Ishikawa (cell line): ENCODE measurements around the gene ZNF787.

Source experiments
- CEBPB ChIP-seq: IDR thresholded peaks from 2 replicates; pipeline ENCODE4 v1.6.1; 2012
- CREB1 ChIP-seq: IDR thresholded peaks from 2 replicates; pipeline ENCODE4 v1.6.1; 2012; ENCODE audit warnings: low read depth
- EGR1 ChIP-seq: IDR thresholded peaks from 2 replicates; pipeline ENCODE4 v1.6.1; 2012
- EP300 ChIP-seq: IDR thresholded peaks from 2 replicates; pipeline ENCODE4 v1.6.1; 2012; ENCODE audit warnings: borderline replicate concordance
- FOXM1 ChIP-seq: IDR thresholded peaks from 2 replicates; pipeline ENCODE4 v1.6.1; 2012; ENCODE audit warnings: low read depth, borderline replicate concordance
- NFIC ChIP-seq: IDR thresholded peaks from 2 replicates; pipeline ENCODE4 v1.6.1; 2012
- RAD21 ChIP-seq: IDR thresholded peaks from 2 replicates; pipeline ENCODE4 v1.6.1; 2012; ENCODE audit warnings: low read depth
- TAF1 ChIP-seq: IDR thresholded peaks from 2 replicates; pipeline ENCODE4 v1.6.1; 2012; ENCODE audit warnings: low read depth, mild to moderate bottlenecking
- TCF12 ChIP-seq: IDR thresholded peaks from 2 replicates; pipeline ENCODE4 v1.6.1; 2012; ENCODE audit warnings: low read depth
- TEAD4 ChIP-seq: IDR thresholded peaks from 2 replicates; pipeline ENCODE4 v1.6.1; 2012
- YY1 ChIP-seq: IDR thresholded peaks from 2 replicates; pipeline ENCODE4 v1.6.1; 2012; ENCODE audit warnings: low read depth
- ZBTB7A ChIP-seq: IDR thresholded peaks from 2 replicates; pipeline ENCODE4 v1.6.1; 2012; ENCODE audit warnings: low read depth
- TF ChIP-seq, protein P1 (sequence below): IDR thresholded peaks from 2 replicates; pipeline ENCODE4 v1.6.1; 2012
- TF ChIP-seq, protein P2 (sequence below): IDR thresholded peaks from 2 replicates; pipeline ENCODE4 v1.6.1; 2012; ENCODE audit warnings: low read depth, mild to moderate bottlenecking
- TF ChIP-seq, protein P3 (sequence below): IDR thresholded peaks from 2 replicates; pipeline ENCODE4 v1.6.1; 2012

The ZNF787 gene

DNA sequence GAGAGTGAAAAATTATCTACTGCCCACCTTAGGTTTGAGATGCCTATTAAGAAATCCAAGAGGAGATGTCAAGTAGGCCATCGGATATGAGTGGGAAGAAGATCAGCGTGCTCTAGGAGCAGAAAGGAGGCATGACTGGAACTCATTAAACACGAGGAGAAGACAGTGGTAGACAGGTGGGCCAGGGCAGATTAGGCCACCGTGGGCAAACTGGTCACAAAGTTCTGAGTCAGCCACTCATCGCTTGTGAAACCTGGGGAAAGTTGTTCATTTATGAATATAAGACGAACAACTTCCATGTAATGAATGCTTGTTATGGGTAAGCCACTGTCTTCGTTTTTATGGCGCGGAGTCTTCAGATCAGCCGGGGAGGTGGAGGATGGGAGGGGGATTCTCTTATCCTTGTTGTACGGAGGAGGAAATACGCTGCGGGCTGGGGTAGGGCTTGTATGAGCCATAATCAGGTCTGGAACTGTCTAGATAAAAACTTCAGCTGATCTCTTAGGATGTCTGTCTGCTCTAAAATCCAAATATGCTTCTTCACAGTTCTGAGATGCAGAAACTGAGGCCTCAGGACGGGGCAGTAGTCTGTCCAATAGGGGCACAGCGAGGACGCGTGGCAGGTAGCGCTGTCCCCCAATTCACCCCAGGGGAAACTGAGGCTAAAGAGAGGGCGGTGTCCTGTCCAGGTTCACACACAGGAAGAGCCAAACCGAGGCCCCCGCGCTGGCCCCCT, 18.9 kb upstream of the ZNF787 start:
- no peak for TF ChIP-seq TAF1
- TF ChIP-seq ZBTB7A, result 0 out of 2 replicates have a peak, but pooled peaks have one; percentile 52

DNA sequence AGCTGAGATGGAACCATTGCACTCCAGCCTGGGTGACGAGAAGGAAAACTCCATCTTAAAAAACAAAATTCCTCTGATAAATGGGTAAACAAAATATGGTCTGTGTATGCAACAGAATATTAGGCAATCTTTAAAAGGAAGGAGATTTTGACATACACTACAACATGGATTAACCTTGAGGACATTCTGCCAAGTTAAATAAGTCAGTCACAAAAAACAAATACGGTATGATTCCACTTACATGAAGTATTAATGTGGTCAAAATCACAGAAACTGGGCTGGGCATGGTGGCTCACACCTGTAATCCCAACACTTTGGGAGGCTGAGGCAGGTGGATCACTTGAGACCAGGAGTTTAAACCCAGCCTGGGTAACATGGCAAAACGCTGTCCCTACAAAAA, 17.0 kb upstream of the ZNF787 start:
- TF ChIP-seq EP300 (no peak), YY1 (no peak), CREB1 (no peak), TCF12 (no peak), TAF1 (no peak), CEBPB (no peak), EGR1 (no peak), FOXM1 (no peak)

DNA sequence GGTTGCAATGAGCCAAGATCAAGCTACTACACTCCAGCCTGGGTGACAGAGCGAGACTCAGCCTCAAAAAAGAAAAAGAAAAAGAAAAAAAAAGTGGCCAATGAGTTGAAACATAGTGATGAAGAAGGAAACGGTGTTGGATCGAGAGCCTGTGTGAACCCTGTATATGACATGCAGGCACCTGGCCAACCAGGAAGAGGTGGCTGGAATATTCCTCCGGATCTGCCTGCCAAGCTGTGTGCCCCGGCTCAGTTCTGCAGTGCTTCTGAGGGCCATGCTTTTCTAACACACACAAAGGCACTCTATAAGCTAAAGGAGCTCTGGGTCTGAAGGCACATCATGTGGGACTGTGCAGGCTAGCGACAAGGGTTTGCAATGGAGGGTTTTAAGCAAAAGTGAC, 16.3 kb upstream of the ZNF787 start:
- TF ChIP-seq, protein P1, sequence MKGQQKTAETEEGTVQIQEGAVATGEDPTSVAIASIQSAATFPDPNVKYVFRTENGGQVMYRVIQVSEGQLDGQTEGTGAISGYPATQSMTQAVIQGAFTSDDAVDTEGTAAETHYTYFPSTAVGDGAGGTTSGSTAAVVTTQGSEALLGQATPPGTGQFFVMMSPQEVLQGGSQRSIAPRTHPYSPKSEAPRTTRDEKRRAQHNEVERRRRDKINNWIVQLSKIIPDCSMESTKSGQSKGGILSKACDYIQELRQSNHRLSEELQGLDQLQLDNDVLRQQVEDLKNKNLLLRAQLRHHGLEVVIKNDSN, result no peak
- TF ChIP-seq EP300 (no peak), FOXM1 (no peak), CEBPB (no peak), YY1 (no peak), EGR1 (no peak), NFIC (no peak), TCF12 (no peak), RAD21 (no peak), CREB1 (no peak), ZBTB7A (no peak), TAF1 (no peak), TEAD4 (no peak)
- TF ChIP-seq, protein P2, sequence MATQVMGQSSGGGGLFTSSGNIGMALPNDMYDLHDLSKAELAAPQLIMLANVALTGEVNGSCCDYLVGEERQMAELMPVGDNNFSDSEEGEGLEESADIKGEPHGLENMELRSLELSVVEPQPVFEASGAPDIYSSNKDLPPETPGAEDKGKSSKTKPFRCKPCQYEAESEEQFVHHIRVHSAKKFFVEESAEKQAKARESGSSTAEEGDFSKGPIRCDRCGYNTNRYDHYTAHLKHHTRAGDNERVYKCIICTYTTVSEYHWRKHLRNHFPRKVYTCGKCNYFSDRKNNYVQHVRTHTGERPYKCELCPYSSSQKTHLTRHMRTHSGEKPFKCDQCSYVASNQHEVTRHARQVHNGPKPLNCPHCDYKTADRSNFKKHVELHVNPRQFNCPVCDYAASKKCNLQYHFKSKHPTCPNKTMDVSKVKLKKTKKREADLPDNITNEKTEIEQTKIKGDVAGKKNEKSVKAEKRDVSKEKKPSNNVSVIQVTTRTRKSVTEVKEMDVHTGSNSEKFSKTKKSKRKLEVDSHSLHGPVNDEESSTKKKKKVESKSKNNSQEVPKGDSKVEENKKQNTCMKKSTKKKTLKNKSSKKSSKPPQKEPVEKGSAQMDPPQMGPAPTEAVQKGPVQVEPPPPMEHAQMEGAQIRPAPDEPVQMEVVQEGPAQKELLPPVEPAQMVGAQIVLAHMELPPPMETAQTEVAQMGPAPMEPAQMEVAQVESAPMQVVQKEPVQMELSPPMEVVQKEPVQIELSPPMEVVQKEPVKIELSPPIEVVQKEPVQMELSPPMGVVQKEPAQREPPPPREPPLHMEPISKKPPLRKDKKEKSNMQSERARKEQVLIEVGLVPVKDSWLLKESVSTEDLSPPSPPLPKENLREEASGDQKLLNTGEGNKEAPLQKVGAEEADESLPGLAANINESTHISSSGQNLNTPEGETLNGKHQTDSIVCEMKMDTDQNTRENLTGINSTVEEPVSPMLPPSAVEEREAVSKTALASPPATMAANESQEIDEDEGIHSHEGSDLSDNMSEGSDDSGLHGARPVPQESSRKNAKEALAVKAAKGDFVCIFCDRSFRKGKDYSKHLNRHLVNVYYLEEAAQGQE, result no peak
- TF ChIP-seq, protein P3, sequence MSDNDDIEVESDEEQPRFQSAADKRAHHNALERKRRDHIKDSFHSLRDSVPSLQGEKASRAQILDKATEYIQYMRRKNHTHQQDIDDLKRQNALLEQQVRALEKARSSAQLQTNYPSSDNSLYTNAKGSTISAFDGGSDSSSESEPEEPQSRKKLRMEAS, result no peak

DNA sequence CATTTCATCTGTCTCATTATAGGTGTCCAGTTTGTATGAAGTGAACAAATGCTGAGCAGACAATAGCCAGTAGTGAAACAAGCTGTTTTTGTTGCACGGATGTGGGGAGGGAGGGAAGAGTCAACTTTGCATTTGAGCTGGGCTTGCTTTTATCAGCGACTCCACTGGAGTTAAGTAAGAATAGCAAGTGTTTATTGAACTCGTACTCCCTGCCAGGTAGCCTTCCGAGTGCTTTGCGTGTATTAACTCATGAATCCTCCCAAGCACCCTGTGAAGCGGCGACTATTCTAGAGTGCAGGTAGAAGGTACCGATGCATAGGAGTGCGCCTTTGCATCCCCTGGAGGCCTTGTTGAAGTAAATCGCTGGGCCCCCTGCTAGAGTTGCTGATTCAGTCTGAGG, 15.3 kb upstream of the ZNF787 start:
- TF ChIP-seq TCF12 (no peak), NFIC (no peak), RAD21 (no peak), TAF1 (no peak)

DNA sequence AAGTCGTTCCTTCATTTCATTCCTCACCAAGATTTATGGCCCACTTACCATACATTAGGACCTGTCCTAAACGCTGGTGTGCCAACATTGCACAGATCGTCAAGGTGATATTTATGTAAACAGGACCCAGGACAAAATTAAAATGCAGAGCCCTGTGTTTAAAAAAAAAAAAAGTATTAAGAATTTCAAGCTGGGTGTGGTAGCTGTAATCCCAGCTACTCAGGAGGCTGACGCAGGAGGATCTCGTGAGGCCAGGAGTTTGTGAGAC, 13.5 kb upstream of the ZNF787 start:
- no peak for TF ChIP-seq CEBPB
- no peak for TF ChIP-seq FOXM1
- no peak for TF ChIP-seq TCF12
- TF ChIP-seq, protein P1, result no peak
- no peak for TF ChIP-seq CREB1
- no peak for TF ChIP-seq RAD21
- no peak for TF ChIP-seq EP300
- TF ChIP-seq TAF1, result no peak
- no peak for TF ChIP-seq YY1
- no peak for TF ChIP-seq TEAD4
- TF ChIP-seq, protein P3, result no peak

DNA sequence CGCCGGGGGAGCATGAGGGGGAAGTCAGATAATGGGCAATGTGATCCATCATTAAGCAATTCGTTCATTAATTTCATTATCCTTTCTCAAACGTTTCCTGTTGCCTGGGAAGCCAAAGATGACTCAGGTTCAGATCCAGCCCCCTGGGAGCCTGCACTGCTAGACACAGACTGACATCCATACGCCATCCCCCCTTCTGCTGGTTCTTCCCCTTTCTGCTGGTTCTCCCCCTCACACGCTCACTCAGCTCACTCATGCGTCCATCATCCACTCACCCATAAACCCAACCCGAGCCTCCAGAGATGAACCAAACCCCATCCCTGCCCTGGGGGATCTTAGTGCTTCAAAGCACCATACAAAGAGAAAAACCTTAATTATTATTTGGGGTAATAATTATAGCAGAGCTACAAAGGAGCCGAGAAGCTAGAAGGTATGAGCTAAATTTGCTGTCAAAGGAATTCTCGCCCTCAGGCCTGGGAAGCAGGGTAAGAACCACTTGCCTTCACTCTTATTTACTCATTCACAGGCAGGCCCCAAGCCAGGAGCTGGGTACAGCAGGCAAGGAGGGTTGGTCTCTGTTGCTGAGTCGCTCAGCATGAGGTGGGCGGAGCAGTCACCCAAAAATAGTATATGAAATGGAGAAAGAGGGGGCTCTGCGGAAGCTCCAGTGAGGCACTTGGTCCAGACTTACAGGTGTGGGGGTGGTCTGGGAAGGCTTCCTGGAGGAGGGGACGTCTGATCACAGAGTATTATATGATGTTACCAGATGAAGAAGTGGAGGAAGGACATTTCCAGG, 13.0 kb upstream of the ZNF787 start:
- no peak for TF ChIP-seq TCF12
- TF ChIP-seq YY1, result no peak
- no peak for TF ChIP-seq RAD21
- TF ChIP-seq, protein P3, result no peak
- no peak for TF ChIP-seq CREB1
- TF ChIP-seq EP300, result no peak
- TF ChIP-seq, protein P2, result no peak
- no peak for TF ChIP-seq TEAD4
- TF ChIP-seq, protein P1, result no peak
- TF ChIP-seq CEBPB, result no peak
- no peak for TF ChIP-seq NFIC
